ENCODE measurements around the gene C8B.

C8B gene

DNA sequence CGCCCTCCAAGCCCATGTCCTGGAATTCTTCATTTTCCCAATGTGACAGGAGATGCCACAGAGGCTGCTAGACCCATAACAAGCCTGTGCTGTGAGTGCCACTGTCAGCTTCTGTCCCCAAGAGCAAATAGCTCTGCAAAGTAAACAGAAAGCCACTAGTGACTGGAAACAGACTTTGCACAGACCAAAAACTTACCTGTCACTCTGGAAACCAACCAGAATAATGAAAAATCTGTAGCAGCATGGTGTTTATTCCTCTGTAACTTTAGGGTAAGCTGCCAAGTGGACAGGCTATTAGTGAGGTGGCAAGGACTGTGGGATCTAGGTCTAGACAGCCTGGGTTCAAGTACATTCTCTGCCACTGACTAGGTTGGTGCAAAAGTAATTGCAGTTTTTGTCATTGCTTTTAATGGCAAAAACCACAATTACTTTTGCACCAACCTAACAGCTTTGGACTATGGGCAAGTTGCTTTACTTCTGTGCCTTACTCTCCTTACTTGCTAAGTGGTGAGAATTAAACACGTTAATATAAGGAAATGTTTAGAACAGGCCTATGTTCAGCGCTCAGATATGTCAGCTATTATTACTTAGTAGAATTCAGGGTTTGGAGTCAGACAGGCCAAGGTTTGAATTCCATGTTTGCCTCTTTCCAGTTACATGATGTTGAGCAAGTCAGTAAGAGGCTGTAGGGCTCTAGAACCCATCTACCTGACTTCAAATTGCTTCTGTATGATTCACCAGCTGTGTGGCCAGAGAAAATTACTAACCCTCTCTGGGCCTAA is at the start of gene C8B:
TSS of gene C8B (minus strand) at position 100 of the 782 bp plus-strand sequence. CDS start at position 33, 67 bp downstream.
- no peak for DNase-seq

DNA sequence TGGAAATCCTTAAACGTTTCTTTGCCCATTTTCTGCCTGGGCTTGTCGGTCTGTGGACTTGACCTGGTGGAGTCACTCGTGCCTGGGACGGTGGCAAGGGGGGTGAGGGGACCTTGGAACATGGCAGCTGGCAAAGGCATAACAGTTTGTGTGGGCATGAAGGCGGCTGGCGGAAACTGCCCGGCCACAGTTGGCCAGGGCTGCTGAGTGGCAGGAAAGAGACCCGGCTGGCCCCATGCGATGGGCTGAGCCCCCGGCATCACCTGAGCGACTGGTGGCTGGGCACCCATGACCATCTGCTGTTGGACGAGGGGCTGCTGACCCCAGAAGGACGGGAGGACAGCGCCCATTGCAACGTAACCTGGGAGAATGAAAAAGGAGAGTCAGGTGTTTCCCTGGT is 49.3 kb upstream of the C8B start:
- no peak for DNase-seq

DNA sequence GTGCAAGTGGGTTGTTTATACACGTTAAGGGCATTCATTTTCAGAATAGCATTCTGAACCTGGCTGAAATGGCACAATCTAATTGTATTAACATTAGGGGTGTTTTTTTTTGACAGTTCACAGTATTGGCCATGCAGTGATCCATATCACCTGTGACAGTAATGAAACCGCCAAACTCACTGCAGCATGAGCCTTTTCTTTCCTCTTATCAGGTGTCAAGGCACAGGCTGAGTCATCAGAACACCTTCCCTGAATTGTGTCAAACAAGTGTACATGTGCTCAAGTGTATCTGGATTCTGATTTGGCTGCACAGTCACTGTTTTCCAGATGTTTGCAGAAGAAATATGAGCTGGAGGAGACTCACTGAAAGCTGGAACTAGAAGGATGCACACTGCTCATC is 47.7 kb upstream of the C8B start:
- DNase-seq, result no peak

DNA sequence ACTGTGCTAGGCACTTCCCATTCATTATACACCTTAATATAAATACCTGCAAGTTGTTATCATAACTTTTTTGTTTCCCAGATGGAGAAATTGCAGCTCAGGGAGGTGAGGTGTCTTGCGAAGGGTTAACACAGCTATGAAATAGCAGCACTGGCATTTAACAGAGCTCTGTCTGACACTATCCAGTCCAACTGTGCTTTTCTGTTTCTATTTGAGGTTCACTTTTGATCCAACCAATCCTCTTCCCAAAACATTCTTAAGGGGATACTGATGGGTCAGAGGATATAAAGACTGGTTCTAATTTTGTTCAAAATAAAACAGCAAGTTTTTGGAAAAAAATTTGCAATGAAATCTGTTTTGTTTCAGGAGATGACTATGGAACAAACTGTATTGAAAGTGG is 46.5 kb upstream of the C8B start:
- no peak for DNase-seq

DNA sequence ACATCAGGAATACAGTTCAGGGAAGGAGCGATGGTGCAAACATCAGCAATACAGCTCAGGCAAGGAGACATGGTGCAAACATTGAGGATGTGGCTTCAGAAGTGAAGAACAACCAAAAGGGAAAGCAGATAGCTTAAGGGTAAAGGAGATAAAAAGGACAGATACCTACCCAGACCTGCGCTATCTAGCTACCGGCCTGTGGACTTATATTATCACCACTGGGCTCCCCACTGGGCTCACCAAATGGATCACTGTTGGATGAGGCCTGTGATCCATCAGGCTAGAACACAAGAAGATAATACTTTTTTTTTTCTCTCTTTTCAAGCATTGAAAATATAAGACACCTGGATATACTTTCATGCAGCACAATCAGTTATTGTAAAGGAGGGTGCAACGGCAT is 44.7 kb upstream of the C8B start:
- DNase-seq, result no peak

DNA sequence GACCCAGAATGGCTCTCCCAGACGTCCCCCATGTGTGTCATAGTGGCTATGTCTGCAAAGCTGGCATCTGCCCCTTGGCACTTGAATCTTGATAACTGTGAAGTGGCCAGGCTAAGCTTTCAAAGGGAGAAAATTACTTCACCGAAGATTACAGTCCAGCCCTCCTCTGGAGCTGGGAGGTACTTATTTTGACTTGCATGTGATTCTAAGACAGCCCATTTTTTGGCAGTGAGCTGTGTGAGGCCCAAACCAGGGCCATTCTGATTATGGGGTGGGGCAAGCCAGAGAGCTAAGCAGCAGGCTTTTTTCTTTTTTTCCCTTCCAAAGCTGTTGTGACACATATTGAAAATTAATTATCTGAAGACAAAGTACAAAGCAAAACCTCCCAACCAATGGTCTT is 42.1 kb upstream of the C8B start:
- DNase-seq, result no peak

DNA sequence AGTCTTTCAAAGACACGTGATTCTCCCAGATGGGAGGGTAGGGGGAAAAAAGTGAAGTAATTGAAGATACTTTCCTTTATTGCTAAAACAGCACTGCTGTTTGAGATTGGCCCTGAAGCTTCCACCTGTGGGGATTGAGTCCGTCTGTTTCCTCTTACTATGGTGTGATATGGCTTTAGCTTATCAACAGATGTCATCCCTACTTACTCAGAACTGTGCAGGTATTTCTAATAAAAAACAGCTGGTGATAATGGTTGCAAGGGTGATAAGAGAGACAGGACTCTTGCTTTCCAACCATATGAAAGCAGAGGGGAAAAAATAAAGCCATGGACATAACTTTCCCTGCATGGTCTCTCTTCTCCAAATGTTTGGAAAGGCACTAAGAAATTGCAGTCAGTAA is 41.7 kb upstream of the C8B start:
- DNase-seq, result no peak

DNA sequence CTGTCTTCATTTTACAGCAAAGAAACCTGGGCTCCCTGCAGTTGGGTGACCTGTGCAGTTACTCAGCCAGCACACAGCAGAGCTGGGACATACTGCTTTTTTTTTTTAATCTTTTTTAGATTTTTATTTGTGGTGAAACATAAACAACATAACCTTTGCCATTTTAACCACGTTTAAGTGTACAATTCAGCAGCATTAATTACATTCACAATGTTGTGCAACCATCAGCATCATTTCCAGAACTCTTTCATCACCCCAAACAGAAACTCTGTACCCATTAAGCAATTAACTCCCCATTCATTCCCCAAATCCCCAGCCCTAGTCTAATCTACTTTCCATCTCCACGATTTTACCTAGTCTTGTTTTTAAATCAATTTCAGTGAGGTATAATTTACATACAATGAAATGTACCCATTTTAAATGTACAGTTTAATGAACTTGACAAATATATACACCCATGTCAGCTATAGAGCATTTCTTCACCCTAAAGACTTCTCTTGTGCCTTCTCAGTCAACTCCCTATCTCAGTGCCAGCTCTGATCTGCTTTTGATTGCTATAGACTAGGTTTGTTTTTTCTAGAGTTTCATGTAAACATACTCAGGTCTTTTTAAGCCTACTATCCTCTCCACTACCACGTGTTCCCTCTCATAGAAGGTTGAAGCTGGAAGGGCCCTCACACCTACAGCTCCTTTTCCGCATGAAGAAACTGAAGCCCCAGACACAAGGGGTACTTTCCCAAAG is 37.8 kb upstream of the C8B start:
- no peak for DNase-seq

DNA sequence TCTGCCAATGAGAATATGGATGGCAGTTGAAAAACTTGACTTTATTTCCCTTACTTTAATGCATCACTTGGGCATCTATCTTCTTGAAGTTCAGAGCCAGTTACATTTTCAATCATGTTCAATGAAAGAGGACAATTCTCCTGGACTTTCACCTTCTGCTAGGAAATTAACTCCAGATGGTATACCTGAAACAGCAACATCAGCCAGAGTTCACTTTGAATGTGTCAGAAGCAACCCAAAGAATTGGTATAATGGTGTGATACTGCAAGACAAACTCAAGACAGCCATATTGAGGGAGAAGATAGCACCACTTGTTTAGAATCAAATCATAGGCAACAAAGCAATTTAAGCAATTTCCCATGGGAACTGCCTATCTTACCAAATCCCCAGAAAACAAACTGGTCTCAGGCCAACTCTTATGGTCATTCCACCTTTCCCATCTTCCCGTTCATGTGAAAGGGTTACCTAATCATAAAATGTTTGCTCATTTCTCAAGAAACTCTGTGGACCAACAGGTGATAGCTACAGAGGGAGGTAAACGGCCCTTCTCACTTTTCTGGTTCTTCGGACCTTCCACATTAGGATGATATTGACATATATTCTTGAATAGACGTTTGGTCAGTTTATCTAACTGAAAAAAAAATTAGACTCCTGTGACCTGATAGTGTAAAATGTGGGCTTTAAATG is 29.7 kb upstream of the C8B start:
- DNase-seq, result no peak

DNA sequence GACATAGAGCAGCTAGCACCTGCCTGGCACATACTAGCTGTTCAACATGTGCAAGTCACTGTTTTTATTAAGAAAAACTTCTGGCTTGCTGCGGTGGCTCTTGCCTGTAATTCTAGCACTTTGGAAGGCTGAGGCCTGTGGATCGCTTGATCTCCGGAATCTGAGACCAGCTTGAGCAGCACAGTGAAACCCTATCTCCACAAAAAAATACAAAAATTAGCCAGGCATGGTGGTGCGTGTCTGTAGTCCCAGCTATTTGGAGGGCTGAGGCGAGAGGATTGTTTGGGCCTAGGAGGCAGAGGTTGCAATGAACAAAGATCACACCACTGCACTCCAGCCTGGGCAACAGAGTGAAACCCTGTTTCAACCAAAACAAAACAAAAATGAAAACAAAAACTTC is 27.7 kb upstream of the C8B start:
- no peak for DNase-seq

DNA sequence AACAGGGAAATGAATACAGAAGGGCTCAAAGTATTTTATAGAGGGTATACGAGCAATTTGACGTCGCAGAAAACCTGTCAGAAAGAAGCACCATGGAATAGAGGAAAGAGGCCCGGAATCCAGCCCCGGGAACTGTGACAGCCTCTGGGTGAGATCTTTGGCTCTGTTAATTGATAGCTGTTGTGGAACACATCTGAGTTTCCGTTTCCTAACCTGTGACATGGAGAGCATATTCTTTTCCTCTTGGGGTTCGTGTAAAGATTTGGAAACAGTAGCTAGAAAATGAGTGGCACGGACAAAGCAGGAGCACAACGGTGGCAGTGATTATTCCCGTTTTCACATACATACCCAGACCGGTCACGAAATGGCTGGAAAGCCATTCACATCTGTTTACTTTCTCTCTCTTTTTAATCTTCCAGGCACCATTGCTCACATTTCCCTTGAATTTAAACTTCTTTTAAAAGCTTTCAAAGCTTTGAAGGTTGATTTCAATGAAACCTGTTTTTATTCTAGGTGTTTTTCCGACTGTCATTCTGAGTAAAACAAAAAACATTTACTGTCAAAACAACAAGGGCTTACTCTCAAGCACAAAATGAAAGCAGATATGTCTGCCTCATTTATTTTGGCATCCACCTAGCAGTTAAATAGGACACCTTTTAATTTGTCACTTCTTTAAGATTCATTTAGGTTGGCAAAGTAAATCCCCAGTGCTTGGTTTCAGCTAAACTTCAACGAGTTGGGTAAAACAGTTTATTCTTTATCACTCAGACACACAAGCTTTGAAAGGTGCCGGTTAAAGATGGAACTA is 26.7 kb upstream of the C8B start:
- DNase-seq, result no peak

DNA sequence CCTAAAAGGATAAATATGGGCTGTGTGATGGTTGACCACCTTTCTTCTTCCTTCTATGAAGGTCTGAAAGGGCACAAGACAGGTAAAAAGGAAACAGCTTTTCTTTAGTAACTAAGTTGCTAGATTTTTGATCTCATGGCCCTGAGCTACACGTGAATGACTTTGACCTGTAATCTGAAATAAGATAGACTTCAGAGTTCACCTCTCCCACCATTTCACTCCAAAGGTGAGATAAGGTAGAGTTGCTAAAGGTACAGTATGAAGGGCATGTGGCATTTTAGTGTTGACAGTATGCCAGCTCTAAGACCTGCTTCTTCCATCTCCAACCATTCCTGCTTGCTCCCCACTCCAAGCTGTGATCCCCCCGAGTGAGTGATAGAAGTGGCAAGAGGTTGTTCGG is 25.8 kb upstream of the C8B start:
- DNase-seq, result no peak

DNA sequence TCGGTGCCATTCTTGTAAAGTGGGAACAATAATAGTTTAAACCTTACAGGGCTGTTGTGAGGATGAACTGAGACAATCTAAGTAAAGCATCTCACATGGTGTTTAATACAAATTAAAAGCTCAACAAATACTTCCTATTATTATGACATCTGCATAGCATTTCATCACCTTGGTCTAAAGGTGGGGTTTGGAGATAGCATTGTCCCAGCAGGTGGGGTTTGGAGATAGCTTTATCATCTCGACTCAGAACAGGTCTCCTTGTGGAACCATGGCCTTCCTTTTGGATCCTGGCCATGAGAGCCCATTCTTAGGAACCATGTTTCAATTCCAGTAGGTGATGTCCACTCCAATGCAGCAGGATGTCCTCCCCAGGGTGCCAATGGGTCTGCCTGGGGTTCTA is 20.6 kb upstream of the C8B start:
- no peak for DNase-seq

DNA sequence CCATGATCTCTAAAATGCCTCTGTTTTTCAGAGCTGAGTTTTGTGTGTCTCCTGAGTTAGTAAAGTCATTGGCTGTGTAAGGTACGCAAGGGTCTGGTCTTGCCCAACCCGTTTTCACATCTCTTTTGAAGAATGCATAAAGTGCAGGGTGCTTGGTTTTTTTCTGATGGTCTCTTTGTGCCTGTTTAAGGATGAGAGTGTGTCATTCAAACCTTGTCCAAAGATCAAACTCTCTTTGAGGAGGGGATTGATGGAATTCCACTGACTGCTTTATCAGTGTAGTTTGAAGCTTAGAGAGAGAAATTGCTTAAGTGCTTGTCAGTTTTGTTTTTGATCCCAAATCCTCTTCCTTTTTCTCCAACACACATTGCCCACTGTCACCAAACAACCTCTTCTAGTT is 20.0 kb upstream of the C8B start:
- no peak for DNase-seq

DNA sequence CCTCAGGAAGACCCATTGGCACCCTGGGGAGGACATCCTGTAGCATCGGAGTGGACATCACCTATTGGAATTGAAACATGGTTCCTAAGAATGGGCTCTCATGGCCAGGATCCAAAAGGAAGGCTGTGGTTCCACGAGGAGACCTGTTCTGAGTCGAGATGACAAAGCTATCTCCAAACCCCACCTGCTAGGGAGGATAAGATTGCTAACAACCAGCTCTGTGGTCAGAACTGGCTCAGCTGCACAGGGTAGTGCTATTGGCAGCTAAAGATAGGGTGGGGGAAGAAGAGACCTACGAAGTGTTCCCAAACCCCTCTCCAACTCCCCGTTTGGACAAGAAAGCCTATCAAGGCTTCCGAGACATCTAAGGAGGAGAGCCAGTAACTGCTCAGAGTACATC is 17.7 kb upstream of the C8B start:
- DNase-seq, result no peak

DNA sequence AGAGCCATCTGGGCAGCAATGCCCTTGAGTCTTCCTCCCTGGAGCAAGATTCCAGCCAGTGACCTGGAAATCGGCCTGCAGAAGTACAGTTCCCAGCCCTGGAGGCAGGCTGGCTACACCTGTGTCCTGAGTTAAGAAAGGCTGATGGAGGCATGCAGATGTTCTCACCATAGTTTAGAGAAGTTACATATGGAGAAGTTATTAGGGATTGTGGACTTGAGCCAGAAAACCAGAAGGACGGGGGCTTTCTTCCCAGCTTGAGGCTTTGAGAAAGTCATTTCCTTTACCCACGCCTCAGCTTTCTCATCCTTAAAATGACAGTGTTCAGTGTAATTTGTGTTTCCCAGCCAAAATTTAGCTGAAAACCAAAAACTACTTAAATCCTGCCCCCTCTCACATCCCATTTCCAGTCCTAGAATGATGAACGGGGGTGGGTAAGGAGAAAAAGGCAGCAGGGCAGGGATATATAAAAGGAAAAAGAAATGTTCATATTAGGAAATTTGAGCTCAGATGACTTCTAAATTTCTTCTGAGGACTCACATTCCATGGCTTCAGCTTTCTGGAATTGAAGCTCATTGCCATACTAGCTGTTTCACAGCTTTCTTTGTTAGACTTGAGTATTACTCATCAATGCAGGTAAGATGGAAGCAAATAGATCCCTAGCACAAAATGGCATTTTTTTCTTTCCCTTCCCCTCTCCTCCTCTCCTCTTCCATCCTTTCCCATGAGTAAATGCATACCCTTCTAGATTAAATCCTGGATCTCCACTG is 14.4 kb upstream of the C8B start:
- DNase-seq, result no peak

DNA sequence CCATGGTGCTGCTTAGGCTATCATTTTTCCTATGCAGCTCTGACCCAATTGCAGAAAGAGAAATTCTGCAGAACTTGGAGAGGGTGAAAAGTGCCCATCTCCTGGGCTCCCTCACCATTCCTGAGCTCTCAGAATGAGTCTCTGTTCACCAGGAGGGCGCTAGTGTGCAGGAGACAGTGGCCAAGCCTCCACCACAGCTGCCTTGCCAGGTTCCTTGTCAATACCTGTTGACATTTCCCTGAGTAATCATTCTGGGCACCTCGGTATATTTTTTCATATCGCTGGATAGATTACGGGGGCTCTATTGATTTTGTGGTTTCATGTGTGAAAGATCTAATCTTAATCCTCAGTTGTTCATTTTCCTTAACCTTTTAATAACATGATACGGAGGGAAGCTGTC is 13.0 kb upstream of the C8B start:
- no peak for DNase-seq

DNA sequence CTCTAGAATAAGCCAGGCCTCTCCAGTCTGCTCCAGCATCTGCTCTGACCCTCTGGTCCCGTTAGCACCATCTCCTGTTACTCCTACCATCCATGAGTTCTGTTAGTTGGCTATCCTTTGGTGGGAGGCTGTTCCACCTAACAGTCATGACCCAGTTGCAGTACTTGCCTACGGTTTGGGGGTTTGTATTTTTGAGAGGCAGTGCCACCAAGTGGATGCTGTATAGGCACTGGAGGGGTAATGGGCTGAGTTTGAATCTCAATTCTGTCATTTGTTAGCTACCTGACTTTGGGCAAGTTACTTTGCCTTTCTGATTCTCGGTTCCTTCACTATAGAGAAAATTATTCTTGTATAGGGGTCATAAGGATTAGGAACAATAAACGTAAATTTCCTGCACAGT is 12.1 kb upstream of the C8B start:
- DNase-seq, result no peak

DNA sequence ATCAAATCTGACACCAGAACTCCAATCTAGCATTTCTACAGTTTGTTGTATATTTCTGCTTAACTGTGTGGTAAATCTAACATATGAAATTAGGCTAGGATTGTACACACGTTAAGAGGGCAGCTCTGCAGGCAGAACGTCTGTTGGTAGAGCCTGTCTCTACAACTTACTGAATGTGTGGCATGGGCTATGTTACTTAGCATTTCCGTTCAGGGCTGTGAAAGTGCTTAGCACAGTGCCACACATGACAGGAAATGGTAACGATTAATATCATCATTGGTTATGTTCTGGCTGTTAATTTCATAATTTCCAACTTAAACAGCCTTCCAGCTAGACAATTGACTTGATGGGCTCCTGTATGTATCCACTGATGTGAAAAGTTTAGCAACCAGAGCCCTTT is 9.6 kb upstream of the C8B start:
- no peak for DNase-seq

DNA sequence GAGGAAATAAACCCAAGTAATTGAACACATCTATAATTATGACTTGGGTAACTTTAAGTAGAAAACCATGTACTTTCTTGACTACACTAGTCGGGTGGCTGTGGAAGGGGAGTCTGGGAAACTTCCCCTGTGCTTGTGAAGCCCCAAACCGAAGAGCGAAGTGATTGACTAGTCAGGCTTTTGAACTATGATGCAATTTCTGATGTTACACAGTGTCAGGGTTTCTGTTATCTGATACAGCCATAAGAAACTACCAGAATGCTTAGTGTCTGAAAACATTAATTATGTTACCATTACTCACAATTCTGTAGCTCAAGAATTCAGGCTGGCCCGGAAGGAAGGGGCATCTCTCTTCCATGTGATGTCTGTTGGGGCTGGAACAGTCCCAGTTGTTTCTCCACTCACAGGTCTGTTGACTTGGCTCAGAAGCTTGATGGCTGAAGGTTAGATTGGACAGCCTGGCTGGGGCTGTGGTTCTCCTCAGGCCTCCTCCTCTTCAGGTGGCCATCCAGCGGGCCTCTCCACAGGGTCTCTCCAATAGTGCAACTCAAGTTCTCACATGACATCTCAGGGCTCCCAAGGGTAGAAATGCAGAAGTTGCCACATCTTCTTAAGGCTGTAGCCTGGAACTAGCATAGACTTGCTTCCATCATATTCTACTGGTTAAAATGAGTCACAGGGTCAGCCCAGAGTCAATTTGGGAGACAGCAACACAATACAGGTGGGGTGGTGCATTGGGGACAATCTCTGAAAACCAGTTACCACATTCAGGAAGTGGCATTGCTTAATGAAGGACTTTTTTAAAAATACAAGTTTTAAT is 8.3 kb upstream of the C8B start:
- DNase-seq, result no peak

DNA sequence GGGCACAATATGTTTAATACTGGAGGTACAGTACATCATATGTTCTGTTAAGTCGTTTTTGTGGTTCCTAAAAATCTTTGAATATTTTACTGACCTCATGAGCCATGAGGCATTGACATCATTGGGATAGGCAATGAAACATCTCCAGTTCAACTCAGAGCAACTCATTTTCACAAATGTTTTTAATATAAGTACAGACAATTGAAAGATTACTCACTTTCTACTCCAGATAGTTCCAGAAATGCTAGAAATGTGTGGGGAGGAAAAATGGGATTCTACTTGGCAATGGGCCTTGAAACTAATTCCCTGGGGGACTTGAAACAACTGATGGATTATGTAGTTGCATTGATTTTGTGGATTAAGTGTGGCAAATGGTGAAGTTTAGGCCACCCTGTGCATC is 7.2 kb upstream of the C8B start:
- DNase-seq, result no peak

DNA sequence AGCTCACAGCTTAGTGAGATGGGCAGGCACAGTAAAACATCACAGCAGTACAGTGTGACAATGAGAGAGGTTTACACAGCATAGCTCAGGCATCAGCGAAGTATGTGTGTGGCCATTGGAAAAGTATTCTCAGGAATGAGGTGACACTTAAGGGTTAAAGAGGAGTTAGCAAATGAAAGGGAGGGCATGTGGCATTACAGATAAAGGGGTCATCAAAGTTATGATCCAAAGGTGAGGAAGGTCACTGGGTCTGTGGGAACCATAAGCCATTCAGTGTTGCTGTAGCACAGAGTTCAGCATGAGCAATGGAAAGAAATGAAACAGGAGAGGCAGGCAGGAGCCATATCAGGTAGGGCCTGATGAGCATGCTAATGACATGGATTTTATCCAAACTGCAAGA is 4.5 kb upstream of the C8B start:
- DNase-seq, result no peak

All from RPMI8226 (cell line).